OCI-LY3 (cell line): ENCODE results near the gene TMEM150B.

ENCODE experiments used
- CTCF ChIP-seq: fragments of 200-600, 300-600 bp; sonication (generic); IDR thresholded peaks from 2 replicates; pipeline ENCODE4 v1.5.1; 2014; ENCODE audit warnings: antibody characterized with exemption, low read length, low read depth
- EZH2phosphoT487 ChIP-seq: fragments of 200-600 bp; shearing (Covaris generic); IDR thresholded peaks from 2 replicates; pipeline ENCODE4 v1.6.1; 2018; ENCODE audit warnings: antibody characterized with exemption, mixed run types, low read depth

DNA sequence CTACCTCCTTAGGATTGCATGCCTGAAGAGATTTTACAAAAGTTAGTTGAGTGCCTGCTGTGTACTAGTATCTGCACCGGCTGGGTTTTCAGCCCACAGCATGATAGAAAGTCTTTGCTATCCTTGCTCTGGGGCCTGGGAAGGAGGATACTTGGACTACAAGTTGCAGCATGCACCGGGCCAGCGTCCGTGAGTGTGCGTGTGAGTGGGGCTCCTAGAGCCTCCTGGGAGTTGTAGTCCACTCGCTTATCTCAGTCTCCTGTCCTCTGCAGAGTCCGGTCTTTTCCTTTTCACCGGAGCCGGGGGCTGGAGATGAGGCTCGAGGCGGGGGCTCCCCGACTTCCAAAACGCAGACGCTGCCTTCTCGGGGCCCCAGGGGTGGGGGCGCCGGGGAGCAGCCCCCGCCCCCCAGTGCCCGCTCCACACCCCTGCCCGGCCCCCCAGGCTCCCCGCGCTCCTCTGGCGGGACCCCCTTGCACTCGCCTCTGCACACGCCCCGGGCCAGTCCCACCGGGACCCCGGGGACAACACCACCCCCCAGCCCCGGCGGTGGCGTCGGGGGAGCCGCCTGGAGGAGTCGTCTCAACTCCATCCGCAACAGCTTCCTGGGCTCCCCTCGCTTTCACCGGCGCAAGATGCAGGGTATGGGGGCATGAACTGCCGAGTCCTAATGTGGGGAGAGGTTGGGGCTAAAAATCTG lies 20.7 kb downstream of the TMEM150B start:
- TF ChIP-seq CTCF: no peak
- no peak for TF ChIP-seq EZH2phosphoT487
